Activated CD4-positive, alpha-beta T cell treated with anti-CD3 and anti-CD28 coated beads for 24 hours (primary cell): ENCODE results near the gene NSD1.
"Not testable (repeated sequence)": the region's sequence is repeated elsewhere in the genome, so short reads cannot be mapped to it uniquely, and the experiment has no call there.

Experiments
- DNase-seq, 2 donors: peaks; one replicate each; pipeline ENCODE4 v3.0.0-alpha.2; 2020; ENCODE audit warnings: low read depth in 2 of 2

Gene NSD1

DNA sequence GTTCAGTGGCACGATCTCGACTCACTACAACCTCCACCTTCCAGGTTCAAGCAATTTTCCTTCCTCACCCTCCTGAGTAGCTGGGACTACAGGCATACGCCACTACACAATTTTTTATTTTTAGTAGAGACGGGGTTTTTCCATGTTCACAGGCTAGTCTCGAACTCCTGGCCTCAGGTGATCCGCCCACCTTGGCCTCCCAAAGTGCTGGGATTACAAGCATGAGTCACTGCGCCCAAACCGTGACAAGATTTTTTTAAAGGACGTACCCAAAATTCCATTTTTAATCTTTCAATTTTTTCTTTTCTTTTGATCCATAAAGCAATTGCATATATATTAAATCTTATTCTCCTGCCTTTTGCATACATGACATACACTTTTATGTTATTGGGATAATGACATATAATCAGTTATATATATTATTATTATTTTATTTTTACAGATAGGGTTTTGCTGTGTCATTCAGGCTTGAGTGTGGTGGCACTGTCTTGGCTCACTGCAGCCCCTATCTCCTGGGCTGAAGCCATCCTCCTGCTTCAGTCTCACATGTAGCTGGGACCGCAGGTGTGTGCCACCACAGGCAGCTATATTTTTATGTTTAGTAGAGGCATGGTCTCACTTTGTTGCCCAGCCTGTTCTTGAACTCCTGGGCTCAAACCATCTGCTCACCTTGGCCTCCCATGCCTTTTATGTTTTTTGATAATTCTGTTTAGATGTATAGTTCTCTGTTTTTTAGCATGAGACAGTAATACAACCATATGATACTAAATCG, 98.1 kb downstream of the NSD1 start:
- DNase-seq = no peak

DNA sequence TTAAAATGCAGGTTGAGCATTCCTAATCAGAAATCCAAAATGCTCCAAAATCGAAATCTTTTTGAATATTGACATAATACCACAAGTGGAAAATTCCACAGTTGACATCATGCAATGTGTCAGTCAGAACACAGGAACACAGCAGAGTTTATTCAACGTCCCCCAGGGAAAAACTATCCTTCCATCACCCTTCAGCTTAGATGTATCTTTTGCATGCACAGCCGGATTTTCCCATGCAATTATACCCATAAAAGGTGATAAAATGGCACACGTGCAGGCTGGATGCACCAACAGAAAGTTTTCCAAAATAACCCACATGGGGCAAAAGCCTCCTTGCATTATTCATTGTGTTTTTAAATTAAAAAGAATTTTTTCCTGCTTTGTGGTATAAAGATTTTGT, 98.8 kb downstream of the NSD1 start:
- no peak for DNase-seq

DNA sequence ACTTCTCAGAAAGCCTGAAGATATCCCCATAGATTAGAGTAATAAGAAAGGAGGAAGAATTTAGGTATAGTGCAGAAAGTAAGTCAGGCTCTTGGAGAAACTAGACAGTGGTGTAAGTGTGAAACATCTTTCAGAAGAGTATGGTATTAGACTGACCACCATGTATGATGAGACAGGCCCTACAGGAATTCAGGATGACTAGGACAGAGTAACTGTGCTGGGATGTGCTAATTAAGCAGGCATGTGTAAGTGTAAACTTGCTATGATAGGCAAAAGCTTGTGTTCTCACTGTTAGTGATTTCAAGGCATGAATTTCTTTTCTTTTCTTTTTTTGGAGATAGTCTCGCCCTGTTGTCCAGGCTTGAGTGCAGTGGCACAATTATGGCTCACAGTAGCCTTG, 99.2 kb downstream of the NSD1 start:
- no peak for DNase-seq

DNA sequence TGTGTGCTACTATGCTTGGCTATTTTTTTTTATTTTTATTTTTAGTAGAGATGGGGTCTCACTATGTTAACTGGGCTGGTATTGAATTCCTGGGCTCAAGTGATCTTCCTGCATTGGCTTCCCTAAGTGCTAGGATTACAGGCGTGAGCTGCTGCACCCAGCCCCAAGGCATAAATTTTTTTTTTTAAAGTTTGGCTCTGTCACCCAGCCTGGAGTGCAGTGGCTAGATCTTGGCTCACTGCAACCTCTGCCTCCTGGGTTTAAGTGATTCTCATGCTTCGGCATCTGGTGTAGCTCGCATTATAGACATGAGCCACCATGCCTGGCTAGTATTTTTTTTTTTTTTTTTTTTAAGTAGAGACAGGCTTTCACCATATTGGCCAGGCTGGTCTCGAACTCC, 99.6 kb downstream of the NSD1 start:
- DNase-seq = no peak

DNA sequence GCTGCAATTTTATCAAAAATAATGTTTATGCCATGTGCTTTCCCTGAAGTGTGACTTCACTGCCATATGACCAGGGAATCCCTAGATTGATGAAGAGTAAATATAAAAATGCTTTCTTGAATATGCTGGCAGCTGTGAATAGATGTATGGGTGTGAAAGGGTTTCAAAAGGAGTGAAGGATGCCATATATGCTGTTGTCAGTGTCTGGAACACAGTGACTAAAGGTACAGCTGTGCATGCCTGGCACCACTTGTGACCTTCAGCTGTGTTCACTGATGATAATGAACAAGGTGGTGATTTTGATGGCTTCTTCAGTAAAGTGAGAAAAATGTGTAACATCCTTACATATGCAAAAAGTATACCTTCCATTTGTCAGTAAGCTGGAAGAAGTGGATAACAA, 100.2 kb downstream of the NSD1 start:
- DNase-seq = no peak

DNA sequence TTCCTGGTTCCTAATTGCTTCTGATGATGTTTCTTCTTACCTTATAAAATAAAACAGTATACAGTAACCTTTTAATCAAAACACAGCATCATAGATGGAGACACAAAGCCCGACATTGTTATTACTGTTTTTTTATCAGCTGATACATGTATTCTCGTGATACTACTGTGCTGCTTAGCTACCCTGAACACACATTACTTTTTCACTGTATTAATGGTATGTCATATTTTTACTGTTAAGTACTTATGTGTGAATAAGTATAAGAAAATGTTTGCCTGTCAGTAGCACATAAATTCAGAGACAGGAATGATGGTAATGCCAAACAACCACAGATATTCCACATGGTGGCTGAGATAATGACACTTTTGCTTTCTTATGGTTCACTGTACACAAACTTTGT, 101.3 kb downstream of the NSD1 start:
- DNase-seq = no peak

DNA sequence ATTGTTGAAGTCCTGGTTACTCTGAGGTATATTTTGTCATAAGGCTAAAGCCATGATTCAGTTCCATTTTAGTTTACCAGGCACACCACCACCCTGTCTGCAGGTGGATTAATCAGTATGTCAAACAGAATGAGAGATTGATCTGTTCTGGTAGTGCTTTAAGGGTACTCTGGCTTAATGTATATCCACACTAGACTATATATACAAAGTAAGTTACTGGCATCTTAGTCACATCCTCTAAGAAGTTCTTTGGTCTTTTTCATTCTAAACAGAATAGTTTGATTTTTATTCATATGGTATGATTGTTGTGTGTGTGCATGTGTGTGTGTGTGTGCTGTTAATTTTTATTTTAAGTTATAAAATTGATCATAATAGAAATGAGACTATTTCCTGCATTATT, 108.2 kb downstream of the NSD1 start:
- DNase-seq = no peak

DNA sequence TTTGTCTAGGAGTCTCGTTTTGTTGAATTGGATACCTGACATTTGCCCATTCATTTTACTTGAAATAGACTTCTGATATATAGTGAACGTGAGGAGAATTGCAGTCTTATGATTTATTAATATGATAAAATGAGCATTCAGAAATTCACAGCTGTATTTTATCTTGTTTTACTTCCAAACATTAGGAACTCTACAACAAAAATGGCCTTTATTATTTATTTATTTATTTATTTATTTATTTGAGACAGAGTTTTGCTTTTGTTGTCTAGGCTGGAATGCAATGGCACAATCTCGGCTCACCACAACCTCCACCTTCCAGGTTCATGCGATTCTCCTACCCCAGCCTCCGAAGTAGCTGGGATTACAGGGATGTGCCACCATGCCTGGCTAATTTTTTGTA, 108.7 kb downstream of the NSD1 start:
- no peak for DNase-seq

DNA sequence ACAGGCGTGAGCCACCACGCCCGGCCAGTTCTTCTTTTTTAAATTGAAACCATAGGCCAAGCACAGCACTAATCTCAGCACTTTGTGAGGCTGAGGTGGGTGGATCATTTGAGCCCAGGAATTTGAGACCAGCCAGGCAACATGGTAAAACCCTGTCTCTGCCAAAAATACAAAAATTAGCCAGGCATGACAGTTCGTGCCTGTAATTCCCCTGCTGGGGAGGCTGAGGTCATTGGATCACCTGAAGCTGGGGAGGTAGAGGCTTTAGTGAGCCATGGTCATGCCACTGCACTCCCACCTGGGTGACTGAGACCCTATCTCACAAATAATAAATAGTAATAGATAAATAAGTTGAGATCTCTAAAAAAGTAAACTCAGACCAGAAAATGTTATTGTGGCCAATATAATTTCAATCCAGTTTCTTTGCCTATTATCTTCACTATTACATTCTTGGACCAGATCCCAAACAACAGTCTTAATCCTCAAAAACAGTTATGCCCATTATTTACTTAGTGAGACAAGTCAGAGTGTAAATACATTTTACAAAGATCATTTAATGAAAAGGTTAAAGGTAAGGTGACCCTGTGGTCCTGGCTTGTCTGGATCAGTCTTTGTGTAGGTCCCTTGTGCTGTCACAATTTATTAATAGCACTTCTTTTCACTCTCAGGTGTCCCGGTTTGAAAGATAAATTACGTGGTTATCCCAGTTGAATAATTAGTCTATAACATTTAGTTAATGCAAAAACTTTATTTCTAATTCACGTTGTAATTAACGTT, 116.4 kb downstream of the NSD1 start:
- DNase-seq = no peak

DNA sequence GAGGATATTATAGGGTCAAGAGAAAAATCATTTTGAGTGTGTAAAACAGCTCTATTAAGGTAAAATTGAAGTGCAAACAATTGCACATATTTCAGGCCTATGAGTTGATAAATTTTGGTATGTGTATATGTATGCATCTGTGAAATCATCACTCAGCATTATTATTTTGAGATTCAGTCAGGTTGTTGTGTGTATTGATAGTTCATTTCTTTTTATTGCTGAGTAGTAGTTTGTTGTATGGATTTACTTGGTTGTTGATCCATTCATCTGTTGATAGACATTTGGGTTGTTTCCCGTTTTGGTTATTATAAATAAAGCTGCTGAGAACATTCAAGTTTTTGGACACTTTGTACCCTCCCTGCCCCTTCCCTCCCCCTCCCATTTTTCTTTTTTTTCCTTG, 119.7 kb downstream of the NSD1 start:
- DNase-seq = no peak

DNA sequence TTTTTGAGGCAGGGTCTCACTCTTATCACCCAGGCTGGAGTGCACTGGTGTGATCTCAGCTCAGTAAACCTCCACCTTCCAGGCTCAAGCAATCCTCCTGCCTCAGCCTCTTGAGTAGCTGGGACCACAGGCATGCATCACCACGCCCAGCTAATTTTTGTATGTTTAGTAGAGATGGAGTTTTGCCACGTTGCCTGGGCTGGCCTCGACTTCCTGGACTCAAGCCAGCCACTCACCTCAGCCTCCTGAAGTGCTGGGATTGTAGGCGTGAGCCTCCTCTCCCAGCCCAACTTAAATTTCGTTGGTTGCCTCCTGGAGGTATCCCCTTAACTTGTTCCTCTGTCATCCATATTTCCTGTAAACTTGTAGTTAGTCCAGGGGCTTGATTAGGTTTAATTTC, 122.7 kb downstream of the NSD1 start:
- no peak for DNase-seq

DNA sequence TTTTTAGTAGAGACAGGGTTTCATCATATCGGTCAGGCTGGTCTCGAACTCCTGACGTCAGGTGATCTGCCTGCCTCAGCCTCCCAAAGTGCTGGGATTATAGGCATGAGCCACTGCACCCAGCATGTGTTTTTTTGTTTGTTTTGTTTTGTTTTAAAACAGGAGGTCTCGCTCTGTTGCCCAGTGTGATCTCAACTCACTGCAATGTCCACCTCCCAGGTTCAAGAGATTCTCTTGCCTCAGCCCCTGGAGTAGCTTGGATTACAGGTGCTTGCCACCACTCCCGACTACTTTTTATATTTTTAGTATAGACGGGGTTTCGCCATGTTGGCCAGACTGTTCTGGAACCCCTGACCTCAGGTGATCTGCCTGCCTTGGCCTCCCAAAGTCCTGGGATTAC, 125.1 kb downstream of the NSD1 start:
- not testable (repeated sequence) for DNase-seq

DNA sequence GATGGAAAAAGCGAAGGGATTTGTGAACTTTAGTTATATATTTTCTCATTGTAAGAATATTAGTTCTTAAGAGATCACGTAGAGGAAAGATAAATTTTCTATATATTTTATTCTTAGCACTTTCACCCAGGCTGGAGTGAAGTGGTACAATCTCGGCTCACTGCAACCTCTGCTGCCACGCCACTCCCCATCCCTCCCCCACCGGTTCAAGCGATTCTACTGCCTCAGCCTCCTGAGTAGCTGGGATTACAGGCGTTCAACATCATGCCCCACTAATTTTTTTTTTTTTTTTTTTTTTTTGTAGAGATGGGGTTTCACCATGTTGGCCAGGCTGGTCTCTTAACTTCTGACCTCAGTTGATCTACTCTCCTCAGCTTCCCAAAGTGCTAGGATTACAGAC, 127.4 kb downstream of the NSD1 start:
- DNase-seq = no peak

DNA sequence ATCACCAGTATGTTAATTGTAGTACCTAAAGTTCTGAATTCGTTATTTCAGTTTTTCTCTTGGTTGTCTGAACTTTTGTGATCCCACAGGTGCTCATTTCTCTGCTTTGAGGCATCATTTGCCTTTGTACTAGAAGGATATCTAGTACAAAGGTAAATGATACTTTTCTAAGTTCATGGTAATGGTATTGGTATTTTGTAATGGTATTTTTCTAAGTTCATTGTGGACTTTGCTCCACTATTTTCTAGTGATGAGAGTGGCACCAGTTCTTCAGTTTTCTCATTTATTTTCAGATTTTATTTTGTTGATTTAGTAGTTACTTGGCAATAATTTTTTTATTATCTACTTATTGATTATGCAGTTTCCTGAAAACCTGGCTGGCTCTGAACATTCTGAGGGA, 127.9 kb downstream of the NSD1 start:
- no peak for DNase-seq

DNA sequence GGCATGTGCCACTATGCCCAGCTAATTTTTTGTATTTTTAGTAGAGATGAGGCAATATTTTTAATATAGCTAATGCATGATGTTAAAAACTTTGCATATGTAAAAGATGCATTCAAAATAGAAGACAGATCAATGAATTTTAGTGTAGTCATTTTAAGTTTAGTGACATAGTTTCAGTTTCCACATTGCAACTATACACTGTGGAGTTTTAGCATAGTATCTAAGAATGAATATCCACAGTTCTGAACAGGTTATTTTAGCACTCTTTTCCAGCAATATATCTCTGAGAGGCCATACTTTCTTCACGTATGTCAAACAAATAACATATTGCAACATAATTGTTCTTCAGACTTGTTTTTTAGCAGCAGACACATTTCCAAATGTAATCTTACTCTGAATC, 130.6 kb downstream of the NSD1 start:
- DNase-seq = no peak

DNA sequence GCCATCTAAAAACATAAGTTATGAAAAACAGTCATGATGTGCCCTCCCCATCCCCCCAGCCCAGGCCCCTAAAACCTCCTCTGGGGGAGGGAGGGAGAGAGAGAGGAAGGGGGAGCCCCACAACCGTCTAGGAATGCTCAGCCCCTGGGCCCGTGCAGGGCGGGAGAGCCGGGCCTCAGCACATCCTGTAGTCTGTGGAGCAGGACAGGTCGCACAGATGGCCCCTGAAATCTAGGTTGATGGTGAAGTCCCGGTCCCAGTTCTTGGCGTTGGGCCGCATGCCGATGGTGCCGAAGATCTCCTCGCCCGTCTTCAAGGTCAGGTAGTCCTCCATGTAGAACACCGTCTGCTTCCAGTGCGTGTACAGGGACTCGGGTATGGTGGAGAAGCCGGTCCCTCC, 131.8 kb downstream of the NSD1 start:
- DNase-seq = no peak

DNA sequence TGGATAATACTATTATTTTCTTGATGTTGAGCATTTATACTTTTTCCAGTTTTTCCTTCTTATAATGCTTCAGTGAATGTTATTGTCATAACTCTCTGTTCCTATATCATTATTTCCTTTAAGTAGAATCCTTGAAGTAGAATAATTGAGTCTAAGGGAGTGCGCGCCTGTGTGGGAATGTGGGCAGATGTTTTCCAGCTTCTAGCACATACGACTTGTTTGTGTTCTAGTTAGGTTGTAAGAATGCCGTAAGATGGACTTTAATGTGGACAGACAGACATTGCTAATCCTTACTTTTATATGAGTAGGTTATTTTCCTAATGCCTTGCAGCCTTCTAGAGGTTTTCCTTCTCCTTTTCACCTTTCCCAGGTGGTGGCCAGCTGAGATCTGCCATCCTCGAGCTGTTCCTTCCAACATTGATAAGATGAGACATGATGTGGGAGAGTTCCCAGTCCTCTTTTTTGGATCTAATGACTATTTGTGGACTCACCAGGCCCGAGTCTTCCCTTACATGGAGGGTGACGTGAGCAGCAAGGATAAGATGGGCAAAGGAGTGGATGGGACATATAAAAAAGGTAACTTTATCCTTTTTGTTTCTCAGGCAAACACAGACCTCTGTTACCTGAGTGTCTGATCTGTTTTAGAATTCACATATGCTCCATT, 135.8 kb downstream of the NSD1 start:
- no peak for DNase-seq

DNA sequence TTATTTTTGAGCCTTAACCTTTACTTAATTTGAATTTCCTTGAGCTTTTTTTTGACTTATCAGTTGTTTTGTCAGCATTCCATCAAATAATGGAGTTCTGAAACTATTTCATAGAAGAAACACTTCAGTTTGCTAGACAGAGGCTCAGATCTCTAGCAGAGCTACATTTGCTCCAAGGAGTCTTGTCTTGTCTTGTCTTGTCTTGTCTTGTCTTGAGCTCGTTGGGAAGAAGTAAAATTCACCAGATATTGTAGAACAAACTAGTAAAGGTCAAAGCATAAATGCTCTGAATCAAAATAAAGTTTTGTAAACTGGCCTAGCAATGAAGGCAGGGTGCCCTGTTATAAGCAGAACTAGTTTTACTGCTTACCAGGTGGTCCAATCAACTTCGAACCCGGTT, 136.4 kb downstream of the NSD1 start:
- no peak for DNase-seq

DNA sequence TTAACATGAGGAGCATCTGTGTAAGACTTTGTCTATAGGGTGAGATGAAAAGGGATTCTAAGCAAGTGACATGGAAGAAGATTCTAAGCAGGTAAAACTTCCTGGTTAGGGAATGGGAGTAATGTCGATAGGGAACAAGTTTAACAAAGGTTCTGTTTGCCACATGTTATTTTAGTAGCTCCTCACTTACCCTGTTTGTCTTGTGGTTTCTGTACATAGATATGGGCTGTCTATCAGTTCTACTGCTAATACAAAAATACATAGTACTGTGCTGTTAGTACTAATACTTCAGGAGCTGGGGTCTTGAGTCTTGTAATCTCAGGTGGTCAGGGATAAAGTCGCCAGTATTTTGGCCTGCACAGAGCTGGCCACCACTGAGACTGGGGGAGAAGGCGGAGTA, 137.1 kb downstream of the NSD1 start:
- no peak for DNase-seq

DNA sequence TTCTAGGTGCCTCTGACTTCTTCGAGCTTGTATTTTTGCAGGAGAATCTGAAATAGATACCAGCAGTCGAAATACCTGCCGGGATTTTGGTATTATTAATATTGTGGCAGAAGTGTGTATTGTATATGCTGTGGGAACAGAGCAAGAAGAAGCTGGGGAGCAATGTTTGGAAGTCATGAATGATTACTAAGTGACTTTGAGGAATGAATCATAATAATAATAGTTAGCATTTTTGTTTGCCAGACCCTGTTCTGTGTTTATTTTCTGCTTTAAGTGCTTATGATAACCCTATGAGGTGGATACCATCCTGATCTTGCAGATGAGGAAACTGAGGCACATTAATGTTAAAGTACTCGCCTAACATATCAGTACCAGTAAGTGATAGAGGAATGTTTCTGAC, 137.5 kb downstream of the NSD1 start:
- no peak for DNase-seq

DNA sequence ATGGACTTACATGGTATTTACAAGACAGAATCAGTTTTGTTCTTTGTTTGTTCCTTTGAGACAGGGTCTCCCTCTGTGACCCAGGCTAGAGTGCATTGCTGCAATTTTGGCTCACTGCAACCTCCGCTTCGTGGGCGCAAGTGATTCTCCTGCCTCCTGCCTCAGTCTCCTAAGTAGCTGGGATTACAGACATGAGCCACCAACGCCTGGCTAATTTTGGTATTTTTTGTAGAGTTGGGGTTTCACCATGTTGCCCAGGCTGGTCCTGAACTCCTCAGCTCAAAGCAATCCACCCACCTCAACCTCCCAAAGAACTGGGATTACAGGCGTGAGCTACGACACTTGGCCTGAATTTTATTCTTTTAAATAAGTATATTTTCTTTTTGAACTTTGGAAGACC, 142.3 kb downstream of the NSD1 start:
- DNase-seq = no peak

DNA sequence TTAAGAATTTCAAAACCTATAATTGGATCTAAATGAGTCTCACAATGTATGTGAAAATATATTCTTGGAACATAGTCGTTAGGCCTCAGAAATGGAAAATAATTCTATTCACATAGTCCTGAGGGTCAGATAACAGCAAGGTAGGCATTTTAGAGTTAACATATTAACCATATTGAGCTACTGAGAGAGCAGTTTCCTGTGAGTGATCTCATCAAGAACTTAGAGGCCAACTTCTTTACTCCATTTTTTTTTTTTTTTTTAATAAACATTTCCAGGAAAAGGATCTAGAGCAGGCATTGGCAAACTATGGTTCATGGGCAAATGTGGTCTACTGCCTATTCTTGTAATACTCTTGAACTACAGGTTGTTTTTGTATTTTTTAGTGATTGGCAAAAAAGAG, 143.3 kb downstream of the NSD1 start:
- no peak for DNase-seq

DNA sequence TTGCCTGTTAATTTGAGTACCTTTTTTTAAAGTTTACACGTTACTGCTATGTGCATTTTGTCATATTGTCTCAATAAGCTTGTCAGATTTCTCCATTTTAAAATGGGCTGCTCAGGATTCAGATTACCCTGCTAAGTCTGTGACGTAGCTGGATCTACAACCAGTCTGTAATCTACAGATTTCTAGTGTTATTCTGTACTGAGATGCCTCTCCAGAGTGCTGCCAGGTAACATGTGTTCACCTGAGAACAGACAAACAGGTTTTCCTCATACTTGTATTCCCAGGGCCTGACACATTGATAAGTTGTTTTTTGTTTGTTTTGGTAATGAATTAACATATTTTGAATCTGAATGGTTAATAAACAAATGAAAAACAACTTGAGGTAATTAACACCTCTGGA, 154.6 kb downstream of the NSD1 start:
- no peak for DNase-seq
